GM12872 (cell line): ENCODE results near the gene MYO10.

Experiments used
- CTCF ChIP-seq: IDR thresholded peaks from 3 replicates; pipeline ENCODE4 v1.5.1; 2011; ENCODE audit warnings: low read depth, mild to moderate bottlenecking, low read length, moderate library complexity; ENCODE audit not compliant: insufficient read depth

The MYO10 gene

GRCh38 chr5:16626696-16627264 is 309.3 kb downstream of the MYO10 start:
- TF ChIP-seq CTCF, result no peak

GRCh38 chr5:16625096-16625495 is 311.0 kb downstream of the MYO10 start:
- no peak for TF ChIP-seq CTCF

GRCh38 chr5:16619136-16619535 is 317.0 kb downstream of the MYO10 start:
- TF ChIP-seq CTCF, result no peak

DNA sequence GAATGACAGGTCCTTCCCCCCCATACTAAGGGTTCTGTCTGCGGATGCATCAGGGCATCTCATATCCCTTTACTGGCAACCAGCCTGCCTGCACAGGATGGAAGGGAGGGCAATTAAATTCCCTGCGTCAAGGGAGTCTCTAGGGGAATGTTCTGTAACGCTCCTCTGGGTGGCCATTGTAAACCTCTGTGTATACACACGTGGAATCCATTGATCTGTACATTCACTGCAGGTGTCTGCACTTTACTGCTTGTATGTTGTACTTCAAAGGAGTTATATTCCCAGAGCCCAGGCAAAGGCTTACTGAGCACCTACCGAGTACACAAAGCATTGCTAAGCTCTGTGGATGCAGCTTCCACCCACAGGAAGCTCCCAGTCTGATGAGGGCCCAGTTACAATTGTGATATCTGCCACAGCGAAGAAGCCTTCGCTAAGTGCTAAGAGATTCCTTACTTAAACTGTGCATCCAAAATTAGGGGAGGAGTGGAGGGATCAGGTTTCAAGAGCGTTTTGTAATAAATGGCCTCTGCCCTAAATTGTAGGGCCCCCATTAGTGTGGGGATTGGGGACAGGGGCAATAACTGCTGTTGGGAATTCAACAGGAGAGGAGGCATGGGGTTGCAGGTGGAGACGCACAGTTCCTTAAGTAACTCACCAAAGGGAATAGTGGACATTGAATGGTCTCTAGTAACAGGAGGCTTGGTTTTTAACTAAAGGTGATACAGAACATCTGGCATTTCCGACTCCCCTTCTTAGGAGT is 317.8 kb downstream of the MYO10 start:
- no peak for TF ChIP-seq CTCF

DNA sequence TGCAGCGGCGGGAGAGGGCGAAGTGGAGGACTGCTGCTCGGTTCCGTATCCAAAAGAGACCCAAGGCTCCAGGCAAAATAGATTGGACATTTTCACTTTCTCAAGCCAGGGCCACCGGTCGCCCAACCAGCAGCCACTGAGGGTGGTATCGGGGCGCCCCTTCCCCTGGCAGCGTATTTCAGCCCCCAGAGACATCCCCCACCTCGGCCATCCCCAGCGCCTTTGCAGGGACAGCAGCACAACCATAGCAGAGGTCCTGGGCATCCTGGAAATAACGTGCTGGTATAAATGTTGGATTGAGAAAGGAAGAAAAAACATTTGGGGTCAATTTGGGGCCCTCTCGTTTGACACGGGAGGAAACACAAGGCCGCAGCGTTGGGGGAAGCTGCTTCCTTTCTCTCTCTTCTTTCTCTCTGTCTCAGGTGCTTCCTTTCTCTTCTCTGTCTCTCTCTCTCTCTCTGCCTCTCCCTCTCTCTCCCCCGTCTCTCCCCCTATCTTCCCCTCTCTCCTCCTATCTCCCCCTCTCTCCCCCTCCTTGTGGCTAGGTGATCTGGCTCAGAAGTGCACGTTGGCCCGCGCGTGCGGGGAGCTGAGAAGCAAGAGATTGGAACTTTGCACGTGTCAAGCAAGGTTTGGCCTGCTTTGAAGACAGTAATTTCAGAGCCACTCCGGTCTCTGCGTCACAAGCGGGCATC is 318.7 kb downstream of the MYO10 start:
- TF ChIP-seq CTCF, result no peak

- TF ChIP-seq CTCF, result no peak
These were observed 319.4 kb downstream of the MYO10 start, which contains the start of gene RETREG1 for GRCh38 chr5:16616536-16617273. Gene RETREG1, minus strand, starts transcription at chr5:16616997. Its CDS starts 26 bp downstream, at chr5:16616971.
